HG02885 (cell line): Measurements from ENCODE around the gene MYO9B.

Source experiments
- ATAC-seq: cut with Tn5 transposase; IDR thresholded peaks from one replicate; pipeline ENCODE4 v1.9.1; 2021; ENCODE audit warnings: mild to moderate bottlenecking; ENCODE audit not compliant: unreplicated experiment, poor library complexity

Gene MYO9B

DNA sequence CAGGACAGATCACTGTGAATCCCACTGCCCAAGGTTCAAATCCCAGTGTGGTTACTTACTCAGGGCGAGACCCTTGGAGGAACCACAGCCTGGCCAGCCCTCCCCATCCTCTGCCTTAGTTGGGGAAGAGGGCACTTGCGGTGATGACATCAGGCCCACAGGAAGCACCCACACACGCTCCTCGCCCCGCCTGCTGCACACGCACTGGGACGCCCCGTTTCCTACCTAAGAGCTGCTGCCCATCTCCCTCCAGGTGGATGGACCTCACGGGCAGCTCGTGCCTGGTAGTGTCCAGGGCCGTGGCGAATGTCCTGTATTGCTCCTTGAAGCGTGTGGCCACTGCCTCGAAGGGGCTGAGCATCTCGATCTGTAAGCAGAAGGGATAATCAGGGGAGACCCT lies 19.9 kb upstream of the MYO9B start:
- ATAC-seq = no peak

DNA sequence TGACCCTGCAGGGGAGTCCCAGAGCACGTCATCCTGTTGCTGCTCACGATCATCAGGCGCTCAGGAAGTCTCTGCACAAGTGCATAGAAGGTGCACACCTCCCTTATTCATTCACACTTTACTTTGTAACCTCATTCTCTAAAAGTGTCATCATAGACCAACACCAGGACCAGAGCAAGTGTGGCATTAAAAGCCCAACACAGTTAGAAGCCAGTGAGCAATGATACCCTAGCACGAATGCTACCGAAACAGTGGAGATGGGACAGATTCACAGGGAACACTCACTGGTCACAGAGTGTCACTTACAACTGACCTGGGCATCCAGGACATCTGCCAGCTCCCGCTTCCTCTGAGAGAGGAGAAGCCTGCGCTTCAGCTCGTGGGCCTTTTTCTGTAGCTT lies 17.3 kb upstream of the MYO9B start:
- no peak for ATAC-seq

DNA sequence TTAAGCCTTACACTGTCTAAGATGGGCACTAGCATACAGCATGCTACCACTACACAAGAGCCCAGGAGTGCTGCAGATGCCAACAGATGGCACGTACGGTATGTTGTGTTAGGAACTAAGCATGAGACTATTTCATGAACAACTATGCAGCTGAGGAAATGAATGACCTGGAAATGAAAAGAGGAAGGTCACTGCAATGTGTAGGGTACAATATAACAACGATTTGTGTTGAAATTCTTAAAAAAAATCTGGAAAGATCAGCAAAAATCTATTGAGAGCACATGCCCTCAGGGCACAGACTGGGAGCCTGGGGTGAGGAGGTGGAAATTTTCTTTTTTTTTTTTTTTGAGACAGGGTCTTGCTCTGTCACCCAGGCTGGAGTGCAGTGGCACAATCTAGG lies 14.8 kb upstream of the MYO9B start:
- ATAC-seq = no peak

GRCh38 chr19:17061205-17061604 lies 14.4 kb upstream of the MYO9B start:
- ATAC-seq = no peak

GRCh38 chr19:17061691-17062090 lies 13.9 kb upstream of the MYO9B start:
- ATAC-seq = no peak

DNA sequence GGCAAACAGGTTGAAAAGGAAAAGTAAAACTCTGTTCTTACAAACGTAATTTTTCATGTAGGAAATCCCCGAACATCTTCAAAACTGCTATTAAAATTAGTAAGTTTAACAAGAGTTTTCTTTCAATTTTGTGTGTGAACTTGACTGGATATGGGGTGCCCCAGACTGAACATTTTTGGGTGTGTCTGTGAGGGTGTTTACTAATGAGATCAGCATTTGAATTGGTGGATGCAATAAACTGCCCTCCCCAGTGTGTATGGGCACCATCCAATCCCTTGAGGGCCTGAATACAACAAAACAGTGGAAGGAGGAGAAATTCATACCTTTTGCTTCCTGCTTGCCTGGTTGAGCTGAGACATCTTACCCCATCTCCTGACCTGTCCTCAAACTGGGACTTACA lies 12.1 kb upstream of the MYO9B start:
- ATAC-seq = no peak

- ATAC-seq = no peak
Measured at GRCh38 chr19:17069193-17069592, 6.4 kb upstream of the MYO9B start.

DNA sequence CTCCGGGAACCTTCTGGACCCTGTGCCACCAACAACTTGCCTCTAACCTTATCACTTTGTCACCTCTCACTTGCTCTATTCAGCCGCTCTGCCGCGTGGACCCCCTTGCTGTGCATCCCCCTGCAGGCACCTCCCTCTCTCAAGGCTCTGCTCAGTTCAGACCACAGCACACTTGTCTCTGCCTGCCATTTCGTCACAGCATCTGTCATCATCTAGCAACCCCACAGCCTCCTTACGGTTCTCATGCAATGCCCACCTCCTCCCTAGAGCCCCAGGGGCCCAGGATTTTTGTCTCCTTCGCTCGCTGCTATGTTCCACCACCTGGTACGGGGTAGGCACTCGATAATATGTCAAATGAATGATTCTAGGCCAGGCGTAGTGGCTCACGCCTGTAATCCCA lies 5.2 kb upstream of the MYO9B start:
- ATAC-seq = no peak

DNA sequence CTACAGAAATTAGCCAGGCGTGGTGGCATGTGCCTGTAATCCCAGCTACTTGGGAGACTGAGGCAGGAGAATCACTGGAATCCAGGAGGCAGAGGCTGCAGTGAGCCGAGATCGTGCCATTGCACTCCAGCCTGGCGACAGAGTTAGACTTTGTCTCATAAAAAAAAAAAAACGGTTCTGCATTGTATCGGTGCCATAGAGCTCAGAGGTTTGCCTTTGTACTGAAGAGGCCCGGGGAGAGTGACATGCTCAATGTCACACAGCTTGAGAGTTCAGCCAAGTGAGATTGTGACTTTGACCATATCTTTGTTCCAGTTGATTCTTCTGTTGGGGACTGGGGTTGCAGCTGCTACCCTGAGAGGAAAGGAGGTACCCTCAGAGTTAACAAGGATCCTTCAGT lies 4.7 kb upstream of the MYO9B start:
- ATAC-seq = no peak

- ATAC-seq = no peak
Measured at GRCh38 chr19:17073869-17074633, 1.5 kb upstream of the MYO9B start.

- no peak for ATAC-seq
Measured at GRCh38 chr19:17074634-17075034, 943 bp upstream of the MYO9B start.

- ATAC-seq = no peak
Measured at GRCh38 chr19:17075864-17076542, 426 bp downstream of the MYO9B start.

DNA sequence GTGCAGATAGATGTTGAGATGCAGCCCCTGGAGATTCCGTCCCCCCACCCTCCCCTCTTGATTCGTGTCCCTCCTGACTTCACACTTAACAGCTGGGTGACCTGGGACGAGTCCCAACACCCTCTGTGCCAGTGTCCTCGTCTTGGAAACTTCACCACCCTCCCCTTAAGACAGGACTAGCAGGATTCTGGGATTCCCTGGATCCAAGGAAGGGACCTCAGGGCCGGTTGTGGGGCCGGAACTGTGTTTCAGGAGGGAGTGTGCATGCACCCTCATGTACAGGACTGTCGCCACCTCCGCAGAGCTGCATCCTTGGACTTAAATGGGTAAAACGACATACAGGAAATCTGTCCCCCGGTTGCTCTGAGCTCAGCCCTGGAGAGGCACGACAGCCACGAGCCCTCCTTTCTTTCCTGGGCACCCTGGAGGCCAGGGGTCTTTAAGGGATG lies 990 bp downstream of the MYO9B start:
- ATAC-seq = no peak

DNA sequence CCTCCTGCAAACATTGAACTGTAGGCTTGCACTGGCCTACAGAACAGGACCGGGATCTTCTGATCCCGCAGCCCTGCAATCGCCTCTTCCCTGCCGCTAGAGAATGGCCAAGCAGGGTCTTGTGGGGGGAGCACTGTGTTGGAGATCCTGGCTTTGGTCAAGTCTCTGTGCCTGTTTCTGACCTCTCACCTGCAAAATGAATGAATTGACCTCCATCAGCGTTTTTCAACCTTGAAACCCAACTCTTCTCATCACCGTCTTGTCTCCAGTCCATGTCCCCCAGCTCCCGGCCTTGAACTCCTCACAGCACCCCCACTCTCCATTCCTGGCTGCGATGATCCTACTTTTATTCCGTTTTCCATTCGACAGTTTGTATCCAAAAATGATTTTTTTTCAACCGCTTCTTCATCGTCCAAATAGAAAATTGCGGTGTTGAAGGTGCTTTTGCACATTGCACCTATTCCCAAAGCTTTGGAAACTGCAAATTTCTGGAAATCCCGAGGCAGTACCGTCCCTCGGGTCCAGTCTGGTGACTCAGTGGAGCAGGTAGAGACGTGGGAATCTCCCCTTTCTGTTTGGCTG lies 2.0 kb downstream of the MYO9B start:
- ATAC-seq = no peak

DNA sequence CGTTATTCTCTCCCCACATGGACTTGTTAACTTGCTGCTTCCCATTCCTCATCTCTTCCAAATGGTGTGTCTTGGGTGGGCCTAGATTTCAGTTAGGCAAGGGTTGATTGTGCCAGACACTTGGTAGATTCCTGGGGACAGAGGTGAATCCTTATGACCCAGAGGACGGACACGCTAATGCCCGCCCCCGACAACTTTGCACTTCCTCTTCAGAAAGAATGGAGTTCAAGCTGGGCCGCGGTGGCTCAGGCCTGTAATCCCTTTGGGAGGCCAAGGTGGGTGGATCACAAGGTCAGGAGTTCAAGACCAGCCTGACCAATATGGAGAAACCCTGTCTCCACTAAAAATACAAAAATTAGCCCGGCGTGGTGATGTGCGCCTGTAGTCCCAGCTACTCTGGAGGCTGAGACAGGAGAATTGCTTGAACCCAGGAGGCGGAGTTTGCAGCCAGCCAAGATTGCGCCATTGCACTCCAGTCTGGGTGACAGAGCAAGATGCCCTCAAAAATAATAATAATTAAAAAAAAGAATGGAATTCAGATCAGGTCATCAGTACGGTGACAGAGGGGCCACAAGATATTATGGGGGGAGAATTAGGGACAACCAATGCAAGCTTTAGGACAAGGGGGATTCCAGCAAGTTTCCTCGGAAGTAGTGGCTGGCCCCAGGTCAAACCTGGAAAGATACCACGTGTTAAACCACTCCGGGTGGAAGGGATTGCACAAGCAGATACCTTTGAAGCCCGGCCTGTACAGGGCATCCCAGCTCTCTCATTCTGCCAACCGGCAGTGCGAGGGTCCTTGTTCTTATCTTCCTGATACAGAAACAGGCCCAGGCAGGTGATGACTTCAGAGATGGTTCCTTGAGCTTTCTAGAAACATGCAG lies 2.7 kb downstream of the MYO9B start:
- ATAC-seq = no peak

GRCh38 chr19:17078920-17079709 lies 3.5 kb downstream of the MYO9B start:
- no peak for ATAC-seq

DNA sequence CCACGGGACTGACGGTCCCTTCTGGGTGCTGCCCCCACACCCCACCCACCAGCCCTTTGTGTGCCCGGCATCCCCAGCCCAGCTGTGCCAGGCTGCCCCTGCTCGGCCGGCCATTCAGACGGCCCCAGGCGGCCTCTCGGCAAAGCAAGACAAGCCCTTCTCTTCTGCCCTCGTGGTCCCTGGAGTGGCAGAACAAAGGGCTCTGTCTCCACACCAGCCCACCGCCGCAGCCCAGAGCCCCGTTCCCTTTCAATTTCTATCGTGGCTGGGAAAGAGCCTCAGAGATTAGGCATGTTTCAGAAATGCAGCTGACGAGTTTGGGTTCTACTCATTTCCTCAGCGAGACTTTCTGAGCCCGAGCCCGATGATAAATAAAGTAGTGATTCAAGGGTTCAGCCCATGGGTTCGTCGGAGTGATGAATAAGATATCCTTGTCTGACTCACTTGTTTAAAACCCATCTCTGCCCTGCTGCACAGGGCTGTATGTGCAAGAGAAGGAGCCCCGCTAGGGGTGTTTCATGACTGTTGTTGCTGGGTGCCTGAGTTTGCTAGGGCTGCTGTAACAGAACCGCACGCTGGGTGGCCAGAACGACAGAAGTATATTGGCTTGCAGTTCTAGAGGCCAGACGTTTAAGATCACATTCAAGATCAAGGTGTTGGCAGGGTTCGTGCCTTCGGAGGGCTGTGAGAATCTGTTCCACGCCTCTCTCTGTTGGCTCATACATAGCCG lies 4.3 kb downstream of the MYO9B start:
- peak; percentile 21 for ATAC-seq

DNA sequence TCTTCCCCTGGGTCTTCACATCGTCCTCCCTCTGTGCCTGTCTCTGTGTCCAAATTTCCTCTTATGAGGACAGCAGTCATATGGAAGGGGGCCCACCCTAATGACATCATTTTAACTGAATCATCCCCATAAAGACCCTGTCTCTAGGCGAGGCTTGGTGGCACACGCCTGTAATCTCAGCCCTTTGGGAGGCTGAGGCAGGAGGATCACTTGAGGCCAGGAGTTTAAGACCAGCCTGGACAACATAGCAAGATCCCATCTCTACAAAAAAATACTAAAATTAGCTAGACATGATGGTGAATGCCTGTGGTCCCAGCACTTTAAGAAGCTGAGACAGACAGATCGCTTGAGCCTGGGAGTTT lies 4.8 kb downstream of the MYO9B start:
- ATAC-seq = no peak
